ENCODE results near the gene MYOM1.
A peak's percentile ranks its signal among the peaks of the same experiment; 100 is the strongest.
"Not testable (repeated sequence)": the region's sequence is repeated elsewhere in the genome, so short reads cannot be mapped to it uniquely, and the experiment has no call there.

The MYOM1 gene

DNA sequence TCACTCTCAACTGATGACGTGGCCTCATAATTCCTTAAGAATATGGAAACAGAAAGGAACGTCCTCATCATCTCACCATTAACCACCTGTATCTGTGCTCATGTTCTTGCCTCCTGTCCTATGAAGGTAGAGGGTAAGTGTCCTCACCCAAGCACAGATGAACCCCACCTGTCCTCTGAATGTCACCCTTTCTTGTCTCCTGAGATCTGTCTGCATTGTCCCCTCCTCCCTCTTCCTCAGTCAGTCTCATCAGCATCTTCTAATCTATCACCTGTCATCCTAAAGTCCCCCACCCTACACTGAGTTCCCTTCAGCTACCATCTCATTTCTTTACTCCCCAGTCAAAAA is 167.4 kb downstream of the MYOM1 start:
- TF ChIP-seq, protein P1, sequence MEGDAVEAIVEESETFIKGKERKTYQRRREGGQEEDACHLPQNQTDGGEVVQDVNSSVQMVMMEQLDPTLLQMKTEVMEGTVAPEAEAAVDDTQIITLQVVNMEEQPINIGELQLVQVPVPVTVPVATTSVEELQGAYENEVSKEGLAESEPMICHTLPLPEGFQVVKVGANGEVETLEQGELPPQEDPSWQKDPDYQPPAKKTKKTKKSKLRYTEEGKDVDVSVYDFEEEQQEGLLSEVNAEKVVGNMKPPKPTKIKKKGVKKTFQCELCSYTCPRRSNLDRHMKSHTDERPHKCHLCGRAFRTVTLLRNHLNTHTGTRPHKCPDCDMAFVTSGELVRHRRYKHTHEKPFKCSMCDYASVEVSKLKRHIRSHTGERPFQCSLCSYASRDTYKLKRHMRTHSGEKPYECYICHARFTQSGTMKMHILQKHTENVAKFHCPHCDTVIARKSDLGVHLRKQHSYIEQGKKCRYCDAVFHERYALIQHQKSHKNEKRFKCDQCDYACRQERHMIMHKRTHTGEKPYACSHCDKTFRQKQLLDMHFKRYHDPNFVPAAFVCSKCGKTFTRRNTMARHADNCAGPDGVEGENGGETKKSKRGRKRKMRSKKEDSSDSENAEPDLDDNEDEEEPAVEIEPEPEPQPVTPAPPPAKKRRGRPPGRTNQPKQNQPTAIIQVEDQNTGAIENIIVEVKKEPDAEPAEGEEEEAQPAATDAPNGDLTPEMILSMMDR (conservative IDR thresholded peaks at IDR 0.05) = no peak
- no peak for TF ChIP-seq ZFX (IDR thresholded peaks at IDR 0.05)
- H3K27ac ChIP-seq = no peak overlapping the region

DNA sequence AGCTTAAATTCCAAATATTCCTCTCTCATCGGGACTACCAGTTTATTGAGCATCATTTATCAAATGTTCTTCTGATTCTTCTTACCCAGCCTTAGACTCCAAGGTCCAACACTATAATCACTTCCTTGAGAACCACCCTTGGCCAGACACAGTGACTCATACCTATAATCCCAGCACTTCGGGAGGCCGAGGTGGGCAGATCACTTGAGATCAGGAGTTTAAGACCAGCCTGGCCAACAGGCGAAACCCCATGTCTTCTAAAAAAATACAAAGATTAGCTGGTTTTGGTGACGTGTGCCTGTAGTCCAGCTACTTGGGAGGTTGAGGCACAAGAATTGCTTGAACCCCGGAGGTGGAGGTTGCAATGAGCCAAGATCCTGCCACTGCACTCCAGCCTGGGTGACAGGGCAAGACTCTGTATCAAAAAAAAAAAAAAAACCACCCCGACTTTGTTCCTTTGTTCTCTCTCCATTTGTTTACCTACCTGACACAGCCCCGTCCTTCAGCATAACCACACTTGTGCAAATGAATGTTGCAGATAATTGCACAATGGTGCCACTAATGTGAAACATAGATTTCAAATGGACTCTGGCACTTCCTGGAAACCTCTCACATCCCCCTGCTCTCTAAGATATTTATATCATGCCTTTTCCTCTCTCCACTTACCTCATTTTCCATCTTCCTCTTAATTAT is 167.9 kb downstream of the MYOM1 start:
- no peak overlapping the region for H3K27ac ChIP-seq
- TF ChIP-seq ZFX (IDR thresholded peaks at IDR 0.05) = no peak
- TF ChIP-seq, protein P1 (conservative IDR thresholded peaks at IDR 0.05) = no peak

DNA sequence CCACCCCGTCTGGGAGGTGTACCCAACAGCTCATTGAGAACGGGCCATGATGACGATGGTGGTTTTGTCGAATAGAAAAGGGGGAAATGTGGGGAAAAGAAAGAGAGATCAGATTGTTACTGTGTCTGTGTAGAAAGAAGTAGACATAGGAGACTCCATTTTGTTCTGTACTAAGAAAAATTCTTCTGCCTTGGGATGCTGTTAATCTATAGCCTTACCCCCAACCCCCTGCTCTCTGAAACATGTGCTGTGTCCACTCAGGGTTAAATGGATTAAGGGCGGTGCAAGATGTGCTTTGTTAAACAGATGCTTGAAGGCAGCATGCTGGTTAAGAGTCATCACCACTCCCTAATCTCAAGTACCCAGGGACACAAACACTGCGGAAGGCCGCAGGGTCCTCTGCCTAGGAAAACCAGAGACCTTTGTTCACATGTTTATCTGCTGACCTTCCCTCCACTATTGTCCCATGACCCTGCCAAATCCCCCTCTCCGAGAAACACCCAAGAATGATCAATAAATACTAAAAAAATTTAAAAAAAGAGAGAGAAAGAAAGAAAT is 169.8 kb downstream of the MYOM1 start:
- not testable (repeated sequence) for H3K27ac ChIP-seq

DNA sequence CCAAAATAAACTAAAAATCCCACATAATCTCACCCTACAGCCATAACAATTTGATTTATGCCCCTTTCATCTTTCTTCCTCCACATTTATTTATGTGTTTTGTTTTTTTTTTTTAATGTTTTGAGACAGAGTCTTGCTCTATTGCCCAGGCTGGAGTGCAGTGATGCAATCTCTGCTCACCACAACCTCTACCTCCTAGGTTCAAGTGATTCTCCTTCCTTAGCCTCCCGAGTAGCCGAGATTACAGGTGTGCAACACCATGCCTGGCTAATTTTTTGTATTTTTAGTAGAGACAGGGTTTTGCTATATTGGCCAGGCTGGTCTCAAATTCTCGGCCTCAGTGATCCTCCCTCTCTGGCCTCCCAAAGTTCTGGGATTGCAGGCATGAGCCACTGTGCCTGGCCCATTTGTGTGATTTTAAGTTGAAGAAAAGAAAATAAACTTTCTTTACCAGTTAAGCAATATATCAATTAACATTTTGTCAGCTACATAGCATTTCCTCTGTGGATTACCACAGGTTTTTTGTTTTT is 170.9 kb downstream of the MYOM1 start:
- TF ChIP-seq ZFX (IDR thresholded peaks at IDR 0.05) = no peak
- TF ChIP-seq, protein P1 (conservative IDR thresholded peaks at IDR 0.05) = no peak
- H3K27ac ChIP-seq = no peak overlapping the region

DNA sequence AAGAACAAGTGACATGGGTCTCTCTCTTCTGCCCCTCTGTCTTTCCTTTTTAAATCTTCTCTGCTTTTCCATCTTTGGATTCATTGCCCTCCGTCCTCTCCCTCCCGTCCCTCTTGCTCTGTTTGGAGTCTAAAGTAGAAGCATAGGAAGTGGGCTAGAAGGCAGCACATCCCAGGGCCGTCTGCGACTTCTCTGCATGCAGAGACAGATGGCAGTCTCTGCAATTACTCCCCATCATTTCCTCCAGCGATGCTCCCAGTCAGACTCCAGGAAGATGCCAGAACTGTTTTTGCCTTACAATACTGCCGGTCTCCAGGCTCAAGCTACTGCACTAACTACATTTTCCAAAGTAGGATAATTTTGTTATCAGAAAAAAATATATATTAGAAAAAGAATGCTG is 171.6 kb downstream of the MYOM1 start:
- TF ChIP-seq, protein P1 (conservative IDR thresholded peaks at IDR 0.05) = no peak
- no peak for TF ChIP-seq ZFX (IDR thresholded peaks at IDR 0.05)
- H3K27ac ChIP-seq = no peak overlapping the region

DNA sequence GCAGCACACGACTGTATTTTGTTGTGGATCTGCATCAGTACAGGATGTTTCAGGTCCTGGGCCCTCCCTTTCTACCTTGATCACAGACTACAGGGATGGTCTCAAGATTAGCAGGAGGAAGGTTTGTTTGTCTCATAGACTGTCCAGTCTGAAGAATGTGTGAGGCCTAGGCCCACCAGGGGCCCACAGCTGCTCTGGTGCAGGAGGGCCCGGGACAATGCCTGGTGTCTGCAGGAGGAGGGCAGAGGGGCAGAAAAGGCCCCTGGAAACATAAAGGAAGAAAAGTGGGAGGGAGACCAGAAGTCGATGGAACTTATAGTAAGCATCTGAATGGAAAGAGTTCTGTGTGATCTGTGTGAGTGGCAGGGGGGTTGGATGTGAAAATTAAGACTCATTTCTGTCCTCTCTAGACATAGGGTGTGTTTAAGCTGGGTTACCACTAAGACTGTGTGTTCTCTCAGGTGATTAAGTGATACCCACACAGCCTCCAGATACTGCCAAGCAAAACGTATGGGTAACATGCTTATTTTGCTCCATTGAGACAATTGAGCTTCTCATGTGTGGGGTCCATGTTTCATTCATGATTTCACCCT is 173.5 kb downstream of the MYOM1 start:
- peak overlapping the region; percentile 91 for H3K27ac ChIP-seq
- no peak for TF ChIP-seq ZFX (IDR thresholded peaks at IDR 0.05)
- TF ChIP-seq, protein P1 (conservative IDR thresholded peaks at IDR 0.05) = no peak

DNA sequence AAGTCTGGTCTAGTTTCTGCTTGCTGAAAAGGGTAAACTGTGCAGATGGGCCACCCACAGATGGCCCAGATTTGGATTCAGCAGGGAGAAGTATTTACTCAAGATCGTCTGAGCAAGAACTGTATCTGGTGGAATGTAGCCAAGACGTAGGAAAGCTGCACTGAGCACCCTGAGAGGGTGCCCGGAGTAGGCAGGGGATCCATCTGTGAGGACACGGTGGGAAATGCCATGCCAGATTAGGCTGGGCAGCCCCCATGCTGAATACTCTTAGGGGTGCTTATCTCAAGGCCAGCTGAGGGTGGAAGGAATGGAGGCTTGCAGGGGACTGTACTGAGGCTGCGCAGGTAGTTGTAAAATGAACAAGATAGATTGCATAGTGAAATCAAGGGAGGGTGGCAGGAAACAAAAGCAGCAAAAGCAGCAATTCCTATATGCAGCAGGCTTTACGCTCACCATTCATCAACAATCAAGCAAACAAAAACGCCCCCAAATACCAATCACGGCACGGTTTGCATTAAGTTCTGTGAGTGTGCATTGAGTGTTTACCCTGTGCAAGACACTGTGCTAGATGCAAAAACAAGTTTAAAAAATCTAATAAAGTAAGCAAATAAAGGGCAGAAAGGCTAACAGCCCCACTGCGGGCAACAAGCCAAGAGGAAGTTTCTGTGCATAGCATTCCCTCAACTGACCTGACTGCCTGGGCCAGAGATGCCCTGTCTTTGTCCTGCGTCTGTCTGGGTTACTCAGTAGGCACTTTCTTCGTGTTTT is 174.7 kb downstream of the MYOM1 start:
- H3K27ac ChIP-seq = peak overlapping the region; percentile 91
- TF ChIP-seq ZFX (IDR thresholded peaks at IDR 0.05) = no peak
- TF ChIP-seq, protein P1 (conservative IDR thresholded peaks at IDR 0.05) = no peak
